Neuronal stem cell (in vitro differentiated cells): Measurements from ENCODE around the gene SART1.

ENCODE experiments used
- DNase-seq: peaks from one replicate; pipeline ENCODE4 v3.0.0-alpha.2; 2013; ENCODE audit warnings: low spot score
- H2AFZ ChIP-seq: one replicate; pipeline ENCODE4 v1.6.1; 2013; ENCODE audit warnings: mild to moderate bottlenecking, low read length, inconsistent platforms
- H2AK5ac ChIP-seq: 2 replicates; pipeline ENCODE4 v1.6.1; 2013; ENCODE audit warnings: low read depth, mild to moderate bottlenecking, inconsistent platforms, low read length, moderate library complexity, mixed read lengths
- H2BK120ac ChIP-seq: 2 replicates; pipeline ENCODE4 v1.6.1; 2013; ENCODE audit warnings: low read depth, mild to moderate bottlenecking, inconsistent platforms, low read length, moderate library complexity, mixed read lengths
- H2BK12ac ChIP-seq: one replicate; pipeline ENCODE4 v1.6.1; 2013; ENCODE audit warnings: low read length, inconsistent platforms
- H2BK15ac ChIP-seq: 2 replicates; pipeline ENCODE4 v1.6.1; 2013; ENCODE audit warnings: mild to moderate bottlenecking, low read length, inconsistent platforms, mixed read lengths
- H2BK5ac ChIP-seq: one replicate; pipeline ENCODE4 v1.6.1; 2013; ENCODE audit warnings: inconsistent platforms, mild to moderate bottlenecking, low read length, moderate library complexity
- H3K14ac ChIP-seq: one replicate; pipeline ENCODE4 v1.6.1; 2013; ENCODE audit warnings: low read length, inconsistent platforms
- H3K18ac ChIP-seq: 2 replicates; pipeline ENCODE4 v1.6.1; 2013; ENCODE audit warnings: low read length, inconsistent platforms
- H3K23ac ChIP-seq: 2 replicates; pipeline ENCODE4 v1.6.1; 2013; ENCODE audit warnings: low read depth, mild to moderate bottlenecking, mixed read lengths, low read length, inconsistent platforms; ENCODE audit not compliant: poor library complexity
- H3K27ac ChIP-seq: replicated peaks from 3 replicates; pipeline ENCODE4 v1.5.1; 2013; ENCODE audit warnings: low read length, inconsistent platforms
- H3K27me3 ChIP-seq, 3 experiments: 2 replicates each; pipeline ENCODE4 v1.6.1; 2013; ENCODE audit warnings: low read length in 3 of 3, mild to moderate bottlenecking in 2 of 3, inconsistent platforms in 1 of 3, low read depth in 1 of 3, mixed read lengths in 1 of 3, moderate library complexity in 1 of 3; ENCODE audit not compliant: control insufficient read depth in 3 of 3, insufficient read depth in 3 of 3
- H3K36me3 ChIP-seq, 2 donors: replicated peaks in 1 of 2; 2 replicates each; pipeline ENCODE4 v1.6.1; 2013; ENCODE audit warnings: low read length in 2 of 2; ENCODE audit not compliant: control insufficient read depth in 2 of 2, insufficient read depth in 2 of 2
- H3K4ac ChIP-seq: 2 replicates; pipeline ENCODE4 v1.6.1; 2013; ENCODE audit warnings: inconsistent platforms, mild to moderate bottlenecking, low read length, moderate library complexity
- H3K4me1 ChIP-seq, 2 donors: 1 replicate in 1 of 2; 2 replicates in 1 of 2; pipeline ENCODE4 v1.6.1; 2013; ENCODE audit warnings: low read length in 2 of 2, low read depth in 1 of 2; ENCODE audit not compliant: control insufficient read depth in 2 of 2, insufficient read depth in 1 of 2
- H3K4me2 ChIP-seq: one replicate; pipeline ENCODE4 v1.6.1; 2013; ENCODE audit warnings: mild to moderate bottlenecking, low read length, inconsistent platforms; ENCODE audit not compliant: insufficient read depth, poor library complexity, severe bottlenecking
- H3K4me3 ChIP-seq, 2 donors: 2 replicates each; pipeline ENCODE4 v1.5.1; 2013; ENCODE audit warnings: low read length in 2 of 2, mild to moderate bottlenecking in 2 of 2, inconsistent platforms in 1 of 2, moderate library complexity in 1 of 2
- H3K79me1 ChIP-seq: one replicate; pipeline ENCODE4 v1.6.1; 2013; ENCODE audit warnings: low read depth, mild to moderate bottlenecking, inconsistent platforms, low read length, moderate library complexity
- H3K9ac ChIP-seq: one replicate; pipeline ENCODE4 v1.6.1; 2013; ENCODE audit warnings: mild to moderate bottlenecking, low read depth, low read length, inconsistent platforms; ENCODE audit not compliant: poor library complexity
- H3K9me3 ChIP-seq, 2 donors: replicated peaks in 1 of 2; 2 replicates each; pipeline versions ENCODE3 to v1.6.1; 2013; ENCODE audit warnings: low read length in 2 of 2, mild to moderate bottlenecking in 2 of 2, inconsistent platforms in 1 of 2, low read depth in 1 of 2, mixed read lengths in 1 of 2, moderate library complexity in 1 of 2; ENCODE audit not compliant: control insufficient read depth in 2 of 2, insufficient read depth in 1 of 2
- H4K8ac ChIP-seq: one replicate; pipeline ENCODE4 v1.6.1; 2013; ENCODE audit warnings: low read depth, mild to moderate bottlenecking, inconsistent platforms, low read length, moderate library complexity
- H4K91ac ChIP-seq: one replicate; pipeline ENCODE4 v1.6.1; 2013; ENCODE audit warnings: low read length, low read depth, mild to moderate bottlenecking, inconsistent platforms; ENCODE audit not compliant: poor library complexity
- WGBS, 2 donors: extraction: QIAGEN DNeasy Blood & Tissue Kit; methylation state at CpG; one replicate each; pipeline ENCODE4 v1.1.7; 2013; ENCODE audit warnings: missing lambda C conversion rate in 2 of 2, mixed read lengths in 1 of 2; ENCODE audit not compliant: insufficient read length in 2 of 2, insufficient replicate concordance in 1 of 2; ENCODE audit errors: extremely low coverage in 2 of 2; 5-methylcytosine and 5-hydroxymethylcytosine counted together

The SART1 gene

DNA sequence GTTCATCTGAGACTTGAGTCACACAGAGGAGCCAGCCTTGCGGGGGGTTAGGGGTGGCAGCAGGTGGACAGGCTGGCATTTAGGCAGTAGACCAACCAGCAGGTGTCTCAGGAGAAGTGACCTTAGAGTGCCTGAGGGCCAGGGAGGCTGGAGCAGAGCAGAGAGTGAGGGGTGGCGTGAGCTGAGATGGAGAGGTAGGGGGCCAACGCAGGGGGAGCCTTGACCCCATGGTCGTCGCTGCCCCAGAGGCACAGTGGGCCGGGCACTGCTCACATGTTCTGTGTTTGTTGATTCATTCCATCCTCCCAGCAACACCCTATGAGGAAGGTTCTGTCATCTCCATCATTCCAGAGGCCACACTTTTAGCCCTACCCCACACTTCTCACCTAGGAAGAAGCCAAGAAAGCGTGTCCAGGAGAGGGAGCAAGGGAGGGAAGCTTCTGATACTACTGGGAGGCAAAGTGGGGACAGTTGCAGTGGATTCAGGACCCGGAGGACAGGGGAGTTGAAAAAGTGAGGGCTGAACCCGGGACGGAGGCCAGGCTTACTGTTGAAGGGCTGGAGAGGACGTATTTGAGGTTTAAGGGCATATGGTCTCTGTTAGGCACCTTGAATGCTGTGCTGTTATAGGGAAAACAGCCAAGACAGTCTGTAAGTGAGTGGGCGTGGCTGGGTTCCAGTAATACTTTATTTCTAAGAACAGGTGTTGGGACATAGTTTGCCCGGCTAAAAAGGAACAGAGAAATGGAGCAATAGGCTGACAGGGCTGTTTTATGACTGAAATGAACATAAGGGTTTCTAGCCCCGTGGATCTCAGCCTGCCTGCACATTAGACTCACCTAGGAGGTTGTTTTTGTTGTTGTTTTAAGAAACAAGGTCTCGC lies 7.3 kb downstream of the SART1 start:
- H2AFZ ChIP-seq, result no peak overlapping the region
- no peak overlapping the region for H2AK5ac ChIP-seq
- H3K79me1 ChIP-seq, result peaks cover 4% of the 10 kb centered on the region
- peaks cover 54 to 90% of the 10 kb centered on the region in 2 donors for H3K36me3 ChIP-seq
- no peak overlapping the region for H2BK5ac ChIP-seq
- H3K27ac ChIP-seq, result no peak overlapping the region
- no peak overlapping the region for H3K23ac ChIP-seq
- H3K9me3 ChIP-seq, result peaks cover 0 to 3% of the 10 kb centered on the region in 2 donors
- no peak overlapping the region for H3K4ac ChIP-seq
- no peak overlapping the region for H3K4me2 ChIP-seq
- DNase-seq, result no peak
- no peak overlapping the region for H3K4me3 ChIP-seq
- H2BK120ac ChIP-seq, result no peak overlapping the region
- no peak overlapping the region for H3K9ac ChIP-seq
- H4K8ac ChIP-seq, result no peak overlapping the region
- no peak overlapping the region for H2BK15ac ChIP-seq
- no peaks in the 10 kb centered on the region for H3K4me1 ChIP-seq
- H3K18ac ChIP-seq, result no peak overlapping the region
- no CpG with 5 or more reads among the region's 15 CpGs for WGBS, 2 donors
- H3K14ac ChIP-seq, result no peak overlapping the region
- H2BK12ac ChIP-seq, result no peak overlapping the region
- H4K91ac ChIP-seq, result no peak overlapping the region
- no peaks in the 10 kb centered on the region for H3K27me3 ChIP-seq

DNA sequence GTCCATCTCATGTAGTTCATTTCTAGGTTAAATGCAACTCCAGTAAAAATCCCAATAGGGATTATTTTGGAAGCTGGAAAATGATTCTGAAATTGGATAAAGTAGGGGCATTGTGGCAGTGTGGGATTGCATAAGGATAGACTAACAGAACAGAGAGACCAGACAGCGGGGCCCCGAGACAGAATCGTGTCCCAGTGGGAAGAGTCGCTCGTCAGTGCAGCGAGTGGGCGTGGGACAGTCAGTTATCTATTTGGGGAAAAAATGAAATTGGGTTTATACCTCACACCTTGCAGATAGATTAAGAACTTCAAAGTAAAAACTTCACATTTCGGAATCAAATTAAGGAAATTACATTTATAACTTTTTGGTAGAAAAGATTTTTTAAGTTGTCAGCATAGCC lies 10.6 kb downstream of the SART1 start:
- Histone ChIP-seq H3K23ac (no peak overlapping the region), H3K9me3 (peaks cover 0 to 3% of the 10 kb centered on the region in 2 donors), H3K18ac (no peak overlapping the region), H4K8ac (no peak overlapping the region), H3K14ac (no peak overlapping the region), H2BK12ac (no peak overlapping the region), H3K27ac (no peak overlapping the region), H3K9ac (no peak overlapping the region), H2BK5ac (no peak overlapping the region), H2AFZ (no peak overlapping the region), H2BK120ac (no peak overlapping the region), H3K27me3 (no peaks in the 10 kb centered on the region), H4K91ac (no peak overlapping the region), H3K79me1 (no peaks in the 10 kb centered on the region), H2AK5ac (no peak overlapping the region), H2BK15ac (no peak overlapping the region), H3K4me1 (no peaks in the 10 kb centered on the region), H3K4ac (no peak overlapping the region), H3K4me3 (no peak overlapping the region), H3K4me2 (no peak overlapping the region), H3K36me3 (peaks cover 40 to 80% of the 10 kb centered on the region in 2 donors)
- DNase-seq, result no peak
- no CpG with 5 or more reads among the region's 8 CpGs for WGBS, 2 donors

DNA sequence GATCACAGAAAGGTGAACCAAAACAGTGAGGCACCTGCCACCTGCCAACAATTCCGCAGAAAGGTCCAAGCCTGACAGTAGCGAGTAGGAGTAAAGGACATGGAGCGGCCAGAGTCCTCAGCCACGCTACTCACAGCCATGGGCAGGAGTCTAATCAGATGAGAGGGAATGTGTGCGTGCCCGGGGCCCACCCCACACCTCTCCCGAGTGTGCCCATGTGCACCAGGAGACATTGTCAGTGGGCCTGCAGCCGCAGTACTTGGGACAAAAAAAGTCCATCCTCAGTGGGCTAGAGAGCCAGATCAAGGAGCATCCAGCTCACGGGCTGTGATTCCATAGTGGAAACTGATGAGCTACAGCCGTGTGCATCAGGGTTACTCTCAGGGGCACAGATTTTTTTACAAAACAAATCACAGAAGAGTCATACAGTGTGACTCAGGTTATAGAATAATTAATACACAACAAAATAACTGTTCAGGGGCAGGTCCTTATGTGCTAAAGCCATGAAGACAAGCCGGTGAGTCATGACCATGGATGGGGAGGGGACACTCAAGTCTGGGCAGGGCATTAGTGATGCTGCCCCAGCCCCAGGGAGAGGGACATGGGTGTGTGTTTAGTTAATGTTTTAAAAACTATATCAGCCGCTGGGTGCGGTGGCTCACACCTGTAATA lies 12.0 kb downstream of the SART1 start:
- Histone ChIP-seq H3K4me2 (no peak overlapping the region), H2AK5ac (no peak overlapping the region), H3K4me3 (no peak overlapping the region), H3K18ac (no peak overlapping the region), H2BK5ac (no peak overlapping the region), H2BK120ac (no peak overlapping the region), H3K4me1 (no peaks in the 10 kb centered on the region), H4K91ac (no peak overlapping the region), H3K9me3 (peaks cover 0 to 3% of the 10 kb centered on the region in 2 donors), H2BK12ac (no peak overlapping the region), H3K27me3 (no peaks in the 10 kb centered on the region), H2AFZ (no peak overlapping the region), H3K36me3 (peaks cover 39 to 80% of the 10 kb centered on the region in 2 donors), H3K14ac (no peak overlapping the region), H2BK15ac (no peak overlapping the region), H3K4ac (no peak overlapping the region), H3K27ac (no peak overlapping the region), H3K79me1 (no peaks in the 10 kb centered on the region), H3K9ac (no peak overlapping the region), H3K23ac (no peak overlapping the region), H4K8ac (no peak overlapping the region)
- DNase-seq, result no peak
- no CpG with 5 or more reads among the region's 13 CpGs for WGBS, 2 donors

DNA sequence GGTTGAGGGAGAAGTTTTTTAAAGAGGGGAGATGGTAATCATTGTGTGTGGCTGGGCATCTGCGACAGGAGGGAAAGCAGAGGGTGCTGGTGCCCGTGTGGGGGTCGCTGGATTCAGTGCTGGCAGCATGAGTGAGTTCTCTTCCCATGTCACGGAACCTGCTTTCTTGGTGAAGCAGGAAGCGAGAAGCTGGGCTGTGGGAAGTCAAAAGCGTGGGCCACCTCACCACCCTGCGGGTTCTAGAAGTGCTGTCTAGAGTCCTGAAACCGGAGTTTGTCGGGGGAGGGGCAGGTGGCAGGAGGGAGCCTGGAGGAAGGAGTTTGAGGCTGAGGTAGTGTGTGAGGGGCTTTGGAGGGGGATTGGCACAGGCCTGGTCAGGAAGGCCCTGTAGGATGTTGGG lies 14.2 kb downstream of the SART1 start:
- H3K9ac ChIP-seq, result no peak overlapping the region
- WGBS, 2 donors, result no CpG with 5 or more reads among the region's 9 CpGs
- peak overlapping the region; percentile 43 for H4K8ac ChIP-seq
- no peak overlapping the region for H3K4me2 ChIP-seq
- no peaks in the 10 kb centered on the region for H3K4me1 ChIP-seq
- no peak overlapping the region for H3K23ac ChIP-seq
- peaks cover 0 to 3% of the 10 kb centered on the region in 2 donors for H3K9me3 ChIP-seq
- H2AK5ac ChIP-seq, result no peak overlapping the region
- H2AFZ ChIP-seq, result no peak overlapping the region
- no peak overlapping the region for H2BK15ac ChIP-seq
- H3K36me3 ChIP-seq, result peaks cover 38 to 76% of the 10 kb centered on the region in 2 donors
- H2BK5ac ChIP-seq, result no peak overlapping the region
- H3K18ac ChIP-seq, result no peak overlapping the region
- H3K27me3 ChIP-seq, result no peaks in the 10 kb centered on the region
- H2BK12ac ChIP-seq, result no peak overlapping the region
- H3K79me1 ChIP-seq, result no peaks in the 10 kb centered on the region
- no peak overlapping the region for H3K4me3 ChIP-seq
- no peak overlapping the region for H4K91ac ChIP-seq
- no peak overlapping the region for H3K27ac ChIP-seq
- H3K4ac ChIP-seq, result no peak overlapping the region
- DNase-seq, result no peak
- no peak overlapping the region for H3K14ac ChIP-seq
- no peak overlapping the region for H2BK120ac ChIP-seq
